Neuronal stem cell (in vitro differentiated cells): ENCODE results near the gene SOCS1.

ENCODE experiments used
- DNase-seq: peaks from one replicate; pipeline ENCODE4 v3.0.0-alpha.2; 2013; ENCODE audit warnings: low spot score
- H2AFZ ChIP-seq: one replicate; pipeline ENCODE4 v1.6.1; 2013; ENCODE audit warnings: mild to moderate bottlenecking, low read length, inconsistent platforms
- H2AK5ac ChIP-seq: 2 replicates; pipeline ENCODE4 v1.6.1; 2013; ENCODE audit warnings: low read depth, mild to moderate bottlenecking, inconsistent platforms, low read length, moderate library complexity, mixed read lengths
- H2BK120ac ChIP-seq: 2 replicates; pipeline ENCODE4 v1.6.1; 2013; ENCODE audit warnings: low read depth, mild to moderate bottlenecking, inconsistent platforms, low read length, moderate library complexity, mixed read lengths
- H2BK12ac ChIP-seq: one replicate; pipeline ENCODE4 v1.6.1; 2013; ENCODE audit warnings: low read length, inconsistent platforms
- H2BK15ac ChIP-seq: 2 replicates; pipeline ENCODE4 v1.6.1; 2013; ENCODE audit warnings: mild to moderate bottlenecking, low read length, inconsistent platforms, mixed read lengths
- H2BK5ac ChIP-seq: one replicate; pipeline ENCODE4 v1.6.1; 2013; ENCODE audit warnings: inconsistent platforms, mild to moderate bottlenecking, low read length, moderate library complexity
- H3K14ac ChIP-seq: one replicate; pipeline ENCODE4 v1.6.1; 2013; ENCODE audit warnings: low read length, inconsistent platforms
- H3K18ac ChIP-seq: 2 replicates; pipeline ENCODE4 v1.6.1; 2013; ENCODE audit warnings: low read length, inconsistent platforms
- H3K23ac ChIP-seq: 2 replicates; pipeline ENCODE4 v1.6.1; 2013; ENCODE audit warnings: low read depth, mild to moderate bottlenecking, mixed read lengths, low read length, inconsistent platforms; ENCODE audit not compliant: poor library complexity
- H3K27ac ChIP-seq: replicated peaks from 3 replicates; pipeline ENCODE4 v1.5.1; 2013; ENCODE audit warnings: low read length, inconsistent platforms
- H3K27me3 ChIP-seq, 3 experiments: 2 replicates each; pipeline ENCODE4 v1.6.1; 2013; ENCODE audit warnings: low read length in 3 of 3, mild to moderate bottlenecking in 2 of 3, inconsistent platforms in 1 of 3, low read depth in 1 of 3, mixed read lengths in 1 of 3, moderate library complexity in 1 of 3; ENCODE audit not compliant: control insufficient read depth in 3 of 3, insufficient read depth in 3 of 3
- H3K36me3 ChIP-seq, 2 donors: replicated peaks in 1 of 2; 2 replicates each; pipeline ENCODE4 v1.6.1; 2013; ENCODE audit warnings: low read length in 2 of 2; ENCODE audit not compliant: control insufficient read depth in 2 of 2, insufficient read depth in 2 of 2
- H3K4ac ChIP-seq: 2 replicates; pipeline ENCODE4 v1.6.1; 2013; ENCODE audit warnings: inconsistent platforms, mild to moderate bottlenecking, low read length, moderate library complexity
- H3K4me1 ChIP-seq, 2 donors: 1 replicate in 1 of 2; 2 replicates in 1 of 2; pipeline ENCODE4 v1.6.1; 2013; ENCODE audit warnings: low read length in 2 of 2, low read depth in 1 of 2; ENCODE audit not compliant: control insufficient read depth in 2 of 2, insufficient read depth in 1 of 2
- H3K4me2 ChIP-seq: one replicate; pipeline ENCODE4 v1.6.1; 2013; ENCODE audit warnings: mild to moderate bottlenecking, low read length, inconsistent platforms; ENCODE audit not compliant: insufficient read depth, poor library complexity, severe bottlenecking
- H3K4me3 ChIP-seq, 2 donors: 2 replicates each; pipeline ENCODE4 v1.5.1; 2013; ENCODE audit warnings: low read length in 2 of 2, mild to moderate bottlenecking in 2 of 2, inconsistent platforms in 1 of 2, moderate library complexity in 1 of 2
- H3K79me1 ChIP-seq: one replicate; pipeline ENCODE4 v1.6.1; 2013; ENCODE audit warnings: low read depth, mild to moderate bottlenecking, inconsistent platforms, low read length, moderate library complexity
- H3K9ac ChIP-seq: one replicate; pipeline ENCODE4 v1.6.1; 2013; ENCODE audit warnings: mild to moderate bottlenecking, low read depth, low read length, inconsistent platforms; ENCODE audit not compliant: poor library complexity
- H3K9me3 ChIP-seq, 2 donors: replicated peaks in 1 of 2; 2 replicates each; pipeline versions ENCODE3 to v1.6.1; 2013; ENCODE audit warnings: low read length in 2 of 2, mild to moderate bottlenecking in 2 of 2, inconsistent platforms in 1 of 2, low read depth in 1 of 2, mixed read lengths in 1 of 2, moderate library complexity in 1 of 2; ENCODE audit not compliant: control insufficient read depth in 2 of 2, insufficient read depth in 1 of 2
- H4K8ac ChIP-seq: one replicate; pipeline ENCODE4 v1.6.1; 2013; ENCODE audit warnings: low read depth, mild to moderate bottlenecking, inconsistent platforms, low read length, moderate library complexity
- H4K91ac ChIP-seq: one replicate; pipeline ENCODE4 v1.6.1; 2013; ENCODE audit warnings: low read length, low read depth, mild to moderate bottlenecking, inconsistent platforms; ENCODE audit not compliant: poor library complexity
- WGBS, 2 donors: extraction: QIAGEN DNeasy Blood & Tissue Kit; methylation state at CpG; one replicate each; pipeline ENCODE4 v1.1.7; 2013; ENCODE audit warnings: missing lambda C conversion rate in 2 of 2, mixed read lengths in 1 of 2; ENCODE audit not compliant: insufficient read length in 2 of 2, insufficient replicate concordance in 1 of 2; ENCODE audit errors: extremely low coverage in 2 of 2; 5-methylcytosine and 5-hydroxymethylcytosine counted together

The SOCS1 gene

GRCh38 chr16:11245222-11245737 lies 10.7 kb downstream of the SOCS1 start:
- Histone ChIP-seq H3K9me3 (no peaks in the 10 kb centered on the region), H2AFZ (no peak overlapping the region), H3K79me1 (no peaks in the 10 kb centered on the region), H3K4me3 (no peak overlapping the region), H4K91ac (no peak overlapping the region), H2BK12ac (no peak overlapping the region), H3K27ac (no peak overlapping the region), H3K18ac (no peak overlapping the region), H2BK120ac (no peak overlapping the region), H3K36me3 (no peaks in the 10 kb centered on the region), H3K4me2 (no peak overlapping the region), H3K4ac (no peak overlapping the region), H3K4me1 (no peaks in the 10 kb centered on the region), H3K9ac (no peak overlapping the region), H2AK5ac (no peak overlapping the region), H2BK5ac (no peak overlapping the region), H3K23ac (no peak overlapping the region), H3K27me3 (peaks cover 0 to 3% (median 0%) of the 10 kb centered on the region in 3 experiments), H3K14ac (no peak overlapping the region), H2BK15ac (no peak overlapping the region), H4K8ac (no peak overlapping the region)
- no peak for DNase-seq
- no CpG with 5 or more reads among the region's 5 CpGs for WGBS, 2 donors

GRCh38 chr16:11242658-11243057 lies 13.3 kb downstream of the SOCS1 start:
- Histone ChIP-seq H4K8ac (no peak overlapping the region), H3K18ac (no peak overlapping the region), H3K36me3 (no peaks in the 10 kb centered on the region), H3K4me3 (no peak overlapping the region), H2BK12ac (no peak overlapping the region), H2AFZ (no peak overlapping the region), H2BK15ac (no peak overlapping the region), H3K14ac (no peak overlapping the region), H3K27ac (no peak overlapping the region), H3K4me1 (no peaks in the 10 kb centered on the region), H2AK5ac (no peak overlapping the region), H2BK5ac (no peak overlapping the region), H3K9me3 (no peaks in the 10 kb centered on the region), H3K4me2 (no peak overlapping the region), H3K4ac (no peak overlapping the region), H3K27me3 (peaks cover 0 to 3% (median 0%) of the 10 kb centered on the region in 3 experiments), H3K79me1 (no peaks in the 10 kb centered on the region), H2BK120ac (no peak overlapping the region), H3K23ac (no peak overlapping the region), H4K91ac (no peak overlapping the region), H3K9ac (no peak overlapping the region)
- WGBS, 2 donors = no CpG with 5 or more reads among the region's 12 CpGs
- no peak for DNase-seq

- Histone ChIP-seq H3K4me1 (no peaks in the 10 kb centered on the region), H3K4me2 (no peak overlapping the region), H2BK12ac (no peak overlapping the region), H2AFZ (no peak overlapping the region), H3K27ac (no peak overlapping the region), H3K36me3 (no peaks in the 10 kb centered on the region), H2BK15ac (no peak overlapping the region), H3K18ac (no peak overlapping the region), H3K9ac (no peak overlapping the region), H3K4me3 (no peak overlapping the region), H3K9me3 (no peaks in the 10 kb centered on the region), H3K4ac (no peak overlapping the region), H4K8ac (no peak overlapping the region), H2AK5ac (no peak overlapping the region), H2BK120ac (no peak overlapping the region), H3K23ac (no peak overlapping the region), H3K27me3 (peaks cover 0 to 3% (median 0%) of the 10 kb centered on the region in 3 experiments), H4K91ac (no peak overlapping the region), H3K79me1 (no peaks in the 10 kb centered on the region), H3K14ac (no peak overlapping the region), H2BK5ac (no peak overlapping the region)
- no peak for DNase-seq
- no CpG with 5 or more reads among the region's 5 CpGs for WGBS, 2 donors
Measured at GRCh38 chr16:11241480-11242204, 14.4 kb downstream of the SOCS1 start.

DNA sequence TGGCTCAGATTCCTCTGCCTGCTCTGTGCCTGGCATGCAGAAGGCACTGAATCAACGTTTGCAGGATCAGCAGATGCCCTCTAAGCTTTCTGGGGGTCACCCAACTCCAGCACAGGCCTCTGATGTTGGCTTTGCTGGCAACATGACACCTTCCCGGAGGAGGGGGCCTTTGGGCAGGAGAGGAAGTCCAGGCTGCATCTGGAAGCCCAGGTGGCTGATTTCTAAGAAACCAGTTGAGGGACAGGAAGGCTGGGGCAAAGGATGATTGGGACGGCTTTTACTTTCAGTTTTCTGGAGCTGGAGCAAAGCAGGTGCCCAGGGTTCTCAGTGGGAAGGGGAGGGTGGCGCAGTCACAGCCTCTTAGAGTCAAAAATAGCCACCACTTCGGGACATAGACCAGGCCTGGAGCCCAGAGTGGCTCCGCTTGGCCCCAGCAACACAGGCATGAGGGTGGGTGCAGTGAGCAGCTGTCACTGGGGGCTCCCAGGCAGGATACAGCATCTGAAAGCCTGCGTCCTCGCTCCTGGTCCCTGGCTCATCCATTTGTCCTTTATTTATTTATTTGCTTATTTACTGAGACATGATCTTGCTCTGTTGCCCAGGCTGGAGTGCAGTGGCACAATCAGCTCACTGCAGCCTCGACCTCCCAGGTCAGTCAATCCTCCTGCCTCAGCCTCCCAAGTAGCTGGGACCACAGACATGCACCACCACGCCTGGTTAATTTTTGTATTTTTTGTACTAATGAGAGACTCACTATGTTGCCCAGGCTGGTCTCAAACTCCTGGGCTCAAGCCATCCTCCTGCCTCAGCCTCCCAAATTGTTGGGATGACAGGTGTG lies 15.1 kb downstream of the SOCS1 start:
- DNase-seq = no peak
- no peak overlapping the region for H2BK15ac ChIP-seq
- H2AFZ ChIP-seq = peak overlapping the region; percentile 48
- no peak overlapping the region for H3K4me3 ChIP-seq
- peaks cover 0 to 3% (median 0%) of the 10 kb centered on the region in 3 experiments for H3K27me3 ChIP-seq
- H3K79me1 ChIP-seq = no peaks in the 10 kb centered on the region
- H3K27ac ChIP-seq = no peak overlapping the region
- no peak overlapping the region for H2BK5ac ChIP-seq
- no peak overlapping the region for H2AK5ac ChIP-seq
- no peak overlapping the region for H3K14ac ChIP-seq
- H3K9me3 ChIP-seq = no peaks in the 10 kb centered on the region
- no peak overlapping the region for H3K4me2 ChIP-seq
- H2BK120ac ChIP-seq = no peak overlapping the region
- H3K23ac ChIP-seq = no peak overlapping the region
- WGBS, 2 donors = no CpG with 5 or more reads among the region's 10 CpGs
- no peak overlapping the region for H3K4ac ChIP-seq
- H3K4me1 ChIP-seq = no peaks in the 10 kb centered on the region
- no peaks in the 10 kb centered on the region for H3K36me3 ChIP-seq
- no peak overlapping the region for H2BK12ac ChIP-seq
- H3K9ac ChIP-seq = no peak overlapping the region
- H4K8ac ChIP-seq = no peak overlapping the region
- H4K91ac ChIP-seq = no peak overlapping the region
- H3K18ac ChIP-seq = no peak overlapping the region
